IPS DF 4.7 (cell line): ENCODE results near the gene SS18L1.
"Not testable (repeated sequence)": the region's sequence is repeated elsewhere in the genome, so short reads cannot be mapped to it uniquely, and the experiment has no call there.

Experiments used
- DNase-seq: peaks from one replicate; pipeline ENCODE4 v3.0.0-alpha.2; 2013; ENCODE audit warnings: low spot score; ENCODE audit errors: extremely low read depth

Gene SS18L1

GRCh38 chr20:62137478-62138203 lies 5.9 kb upstream of the SS18L1 start:
- no peak for DNase-seq

GRCh38 chr20:62138204-62138543 lies 5.4 kb upstream of the SS18L1 start:
- DNase-seq, result no peak

GRCh38 chr20:62138912-62139311 lies 4.7 kb upstream of the SS18L1 start:
- DNase-seq, result no peak

GRCh38 chr20:62139636-62140035 lies 3.9 kb upstream of the SS18L1 start:
- no peak for DNase-seq

GRCh38 chr20:62141043-62141396 lies 2.5 kb upstream of the SS18L1 start:
- no peak for DNase-seq

- DNase-seq, result no peak
Measured at GRCh38 chr20:62141397-62142251, 1.9 kb upstream of the SS18L1 start.

GRCh38 chr20:62142252-62143080 lies 1.1 kb upstream of the SS18L1 start:
- DNase-seq, result no peak

GRCh38 chr20:62143957-62144825 lies 622 bp downstream of the SS18L1 start:
- no peak for DNase-seq

GRCh38 chr20:62145688-62146018 lies 2.1 kb downstream of the SS18L1 start:
- DNase-seq, result no peak

GRCh38 chr20:62146019-62146755 lies 2.6 kb downstream of the SS18L1 start:
- no peak for DNase-seq

- DNase-seq, result no peak
Measured at GRCh38 chr20:62147125-62147524, 3.6 kb downstream of the SS18L1 start.

GRCh38 chr20:62147528-62147927 lies 4.0 kb downstream of the SS18L1 start:
- no peak for DNase-seq

- not testable (repeated sequence) for DNase-seq
Measured at GRCh38 chr20:62148383-62148782, 4.8 kb downstream of the SS18L1 start.

GRCh38 chr20:62148908-62149314 lies 5.3 kb downstream of the SS18L1 start:
- no peak for DNase-seq

- no peak for DNase-seq
Measured at GRCh38 chr20:62149532-62150309, 6.2 kb downstream of the SS18L1 start.

GRCh38 chr20:62150310-62150575 lies 6.7 kb downstream of the SS18L1 start:
- DNase-seq, result no peak

- no peak for DNase-seq
Measured at GRCh38 chr20:62151225-62151624, 7.7 kb downstream of the SS18L1 start.

- DNase-seq, result no peak
Measured at GRCh38 chr20:62151835-62152364, 8.3 kb downstream of the SS18L1 start.

- DNase-seq, result no peak
Measured at GRCh38 chr20:62155428-62156253, 12.1 kb downstream of the SS18L1 start.
